ENCODE data around the gene UBR2. TPM values are rescaled to one million over a fixed set of nuclear protein-coding genes. Genes with fewer than 3 reads are reported as not detected.

The UBR2 gene
- total RNA-seq, 2 experiments from 2014 or later = 27.4 to 27.7 TPM

DNA sequence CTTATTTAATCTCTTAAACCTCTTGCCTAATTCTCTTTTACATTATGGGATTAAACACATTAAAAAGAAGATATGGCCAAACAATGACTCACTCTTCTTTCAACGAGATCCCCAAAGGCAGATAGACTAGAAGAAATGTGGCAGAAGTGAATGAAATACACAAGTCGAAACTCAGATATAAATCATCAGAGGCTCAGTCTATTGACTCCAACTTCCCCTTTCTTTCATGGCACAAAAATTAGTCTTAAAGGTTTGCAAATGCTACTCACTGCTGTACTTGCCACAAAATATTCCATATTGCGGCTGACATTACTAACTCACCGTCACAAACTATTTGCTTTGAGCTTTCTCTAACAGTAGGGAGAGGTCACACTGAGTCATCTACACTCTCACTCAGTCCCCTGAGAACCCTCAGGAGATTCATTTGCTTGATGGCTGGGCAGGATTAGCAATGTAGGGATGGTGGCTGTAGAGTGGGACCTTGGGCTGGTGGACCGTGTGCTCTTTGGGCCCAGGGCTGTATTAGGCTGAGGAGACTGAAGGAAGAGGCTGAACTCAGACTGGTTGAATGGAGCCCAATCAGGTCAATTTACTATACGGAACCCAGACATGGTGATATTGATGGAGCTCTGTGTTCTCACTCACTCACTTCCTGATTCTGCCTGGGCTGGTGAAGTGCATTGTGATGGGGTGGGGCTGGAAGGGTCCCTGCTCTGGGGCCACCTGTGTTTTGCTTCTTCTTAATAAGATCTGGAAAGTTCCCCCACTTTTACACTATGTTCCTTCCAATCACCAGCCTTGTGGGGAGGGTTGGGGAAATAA is 42.8 kb upstream of the UBR2 start:
- Mint-ChIP-seq H3K36me3 (ENCODE audit: low read depth) (no peaks in the 10 kb centered on the region), H3K27ac (no peak overlapping the region), H3K4me1 (ENCODE audit: low read depth) (no peaks in the 10 kb centered on the region), H3K9me3 (no peaks in the 10 kb centered on the region), H3K4me3 (no peak overlapping the region), H3K27me3 (no peaks in the 10 kb centered on the region)
- Histone ChIP-seq H3K4me3 (ENCODE audit: low read length) (no peak overlapping the region), H3K36me3 (ENCODE audit: insufficient read depth, low read length) (no peaks in the 10 kb centered on the region), H3K9me3 (ENCODE audit: control insufficient read depth in 1 of 2, insufficient read depth in 1 of 2, low read length in 2 of 2) (no peaks in the 10 kb centered on the region), H3K4me1 (ENCODE audit: insufficient read depth, low read length) (no peaks in the 10 kb centered on the region), H3K27ac (ENCODE audit: low read depth in 1 of 2, low read length in 2 of 2) (no peak overlapping the region), H3K27me3 (ENCODE audit: control insufficient read depth in 1 of 2, insufficient read depth in 2 of 2, low read length in 2 of 2) (no peaks in the 10 kb centered on the region)
- TF ChIP-seq, protein P1, sequence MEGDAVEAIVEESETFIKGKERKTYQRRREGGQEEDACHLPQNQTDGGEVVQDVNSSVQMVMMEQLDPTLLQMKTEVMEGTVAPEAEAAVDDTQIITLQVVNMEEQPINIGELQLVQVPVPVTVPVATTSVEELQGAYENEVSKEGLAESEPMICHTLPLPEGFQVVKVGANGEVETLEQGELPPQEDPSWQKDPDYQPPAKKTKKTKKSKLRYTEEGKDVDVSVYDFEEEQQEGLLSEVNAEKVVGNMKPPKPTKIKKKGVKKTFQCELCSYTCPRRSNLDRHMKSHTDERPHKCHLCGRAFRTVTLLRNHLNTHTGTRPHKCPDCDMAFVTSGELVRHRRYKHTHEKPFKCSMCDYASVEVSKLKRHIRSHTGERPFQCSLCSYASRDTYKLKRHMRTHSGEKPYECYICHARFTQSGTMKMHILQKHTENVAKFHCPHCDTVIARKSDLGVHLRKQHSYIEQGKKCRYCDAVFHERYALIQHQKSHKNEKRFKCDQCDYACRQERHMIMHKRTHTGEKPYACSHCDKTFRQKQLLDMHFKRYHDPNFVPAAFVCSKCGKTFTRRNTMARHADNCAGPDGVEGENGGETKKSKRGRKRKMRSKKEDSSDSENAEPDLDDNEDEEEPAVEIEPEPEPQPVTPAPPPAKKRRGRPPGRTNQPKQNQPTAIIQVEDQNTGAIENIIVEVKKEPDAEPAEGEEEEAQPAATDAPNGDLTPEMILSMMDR (IDR thresholded peaks at IDR 0.05) = no peak
- intact Hi-C loops (cut with DNase I, micrococcal nuclease) = no loop called here
- ChIA-PET POLR2A (no interaction called here), CTCF (no interaction called here)
- no peak for ATAC-seq (ENCODE audit: poor library complexity)
- DNase-seq = peak in 2 of 14 experiments; percentile 35 to 52

DNA sequence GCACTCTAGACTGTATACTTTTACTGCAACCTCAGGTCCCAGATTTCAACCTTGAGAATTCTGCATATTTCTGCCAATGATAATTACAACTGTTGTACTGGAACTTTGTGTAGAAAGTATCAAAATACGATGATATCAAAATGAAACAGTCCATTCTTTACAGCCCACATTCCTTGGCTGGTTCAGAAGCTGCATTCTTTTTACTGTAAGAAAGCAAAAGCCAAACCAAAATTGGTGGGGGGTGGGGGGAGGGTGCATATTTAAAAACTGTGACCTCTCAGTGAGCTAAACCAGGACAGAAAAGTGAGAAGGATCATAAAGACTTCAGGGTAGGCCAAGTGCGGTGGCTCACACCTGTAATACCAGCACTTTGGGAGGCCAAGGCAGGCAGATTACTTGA is 41.8 kb upstream of the UBR2 start:
- no peaks in the 10 kb centered on the region for H3K36me3 Mint-ChIP-seq (ENCODE audit: low read depth)
- no peak overlapping the region for H3K4me3 Mint-ChIP-seq
- intact Hi-C loops (cut with DNase I, micrococcal nuclease) = no loop called here
- DNase-seq = no peak
- ATAC-seq (ENCODE audit: poor library complexity) = no peak
- H3K4me3 ChIP-seq (ENCODE audit: low read length) = no peak overlapping the region
- H3K27me3 Mint-ChIP-seq = no peaks in the 10 kb centered on the region
- ChIA-PET POLR2A (no interaction called here), CTCF (interaction anchor here (0.9 kb wide), 1 partner anchor 26 kb away, joined by 3 read pairs; no protein-coding TSS in a partner anchor)
- H3K4me1 ChIP-seq (ENCODE audit: insufficient read depth, low read length) = no peaks in the 10 kb centered on the region
- no peaks in the 10 kb centered on the region for H3K27me3 ChIP-seq (ENCODE audit: control insufficient read depth in 1 of 2, insufficient read depth in 2 of 2, low read length in 2 of 2)
- TF ChIP-seq, protein P1 (IDR thresholded peaks at IDR 0.05) = no peak
- H3K27ac ChIP-seq (ENCODE audit: low read depth in 1 of 2, low read length in 2 of 2) = no peak overlapping the region
- H3K36me3 ChIP-seq (ENCODE audit: insufficient read depth, low read length) = no peaks in the 10 kb centered on the region
- no peak overlapping the region for H3K27ac Mint-ChIP-seq
- H3K4me1 Mint-ChIP-seq (ENCODE audit: low read depth) = no peaks in the 10 kb centered on the region
- H3K9me3 Mint-ChIP-seq = no peaks in the 10 kb centered on the region
- no peaks in the 10 kb centered on the region for H3K9me3 ChIP-seq (ENCODE audit: control insufficient read depth in 1 of 2, insufficient read depth in 1 of 2, low read length in 2 of 2)

DNA sequence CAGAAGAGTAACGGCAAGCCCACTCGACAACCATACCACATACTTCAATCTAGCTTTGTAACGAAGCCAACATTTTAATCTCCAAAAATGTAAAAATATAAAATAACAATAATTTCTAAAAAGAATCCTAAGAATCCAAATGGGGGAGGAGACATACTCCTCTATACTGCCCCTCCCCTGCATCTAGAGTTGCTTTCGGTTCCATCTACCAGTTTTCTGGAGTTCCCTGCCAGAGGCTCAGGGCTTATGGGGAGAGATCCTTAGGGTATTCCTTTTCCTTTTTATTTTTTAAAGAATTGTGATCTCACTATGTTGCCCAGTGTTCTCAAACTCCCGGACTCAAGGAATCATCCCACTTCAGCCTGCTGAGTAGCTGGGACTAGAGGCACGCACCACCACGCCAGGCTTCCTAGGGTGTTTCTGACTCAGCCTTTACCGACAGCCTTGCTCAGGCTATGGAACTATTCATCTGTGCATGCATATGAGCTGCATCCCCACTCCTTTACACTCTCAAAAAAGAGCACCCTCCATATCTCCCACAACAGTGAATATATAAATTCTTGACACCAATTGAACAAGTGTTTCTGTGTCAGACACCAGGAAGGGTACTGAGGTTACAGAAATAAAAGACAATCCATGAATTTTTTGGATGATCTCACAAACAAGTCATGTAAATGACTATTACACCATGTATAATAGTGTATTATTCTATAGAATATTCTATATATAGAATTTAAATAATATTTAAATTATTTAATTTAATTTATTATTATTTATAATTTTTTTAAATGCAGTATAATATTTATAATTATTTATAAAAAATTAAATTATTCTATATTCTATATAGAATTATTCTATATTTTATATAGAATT is 40.7 kb upstream of the UBR2 start:
- no peak overlapping the region for H3K27ac ChIP-seq (ENCODE audit: low read depth in 1 of 2, low read length in 2 of 2)
- no peaks in the 10 kb centered on the region for H3K9me3 ChIP-seq (ENCODE audit: control insufficient read depth in 1 of 2, insufficient read depth in 1 of 2, low read length in 2 of 2)
- ATAC-seq (ENCODE audit: poor library complexity) = no peak
- CTCF ChIA-PET = no interaction called here
- H3K4me3 Mint-ChIP-seq = no peak overlapping the region
- TF ChIP-seq, protein P1 (IDR thresholded peaks at IDR 0.05) = no peak
- H3K27me3 Mint-ChIP-seq = no peaks in the 10 kb centered on the region
- no peaks in the 10 kb centered on the region for H3K36me3 Mint-ChIP-seq (ENCODE audit: low read depth)
- H3K4me3 ChIP-seq (ENCODE audit: low read length) = no peak overlapping the region
- intact Hi-C loops (cut with DNase I, micrococcal nuclease) = no loop called here
- no peak overlapping the region for H3K27ac Mint-ChIP-seq
- POLR2A ChIA-PET = no interaction called here
- H3K9me3 Mint-ChIP-seq = no peaks in the 10 kb centered on the region
- no peak for DNase-seq
- no peaks in the 10 kb centered on the region for H3K4me1 Mint-ChIP-seq (ENCODE audit: low read depth)
- H3K4me1 ChIP-seq (ENCODE audit: insufficient read depth, low read length) = no peaks in the 10 kb centered on the region
- no peaks in the 10 kb centered on the region for H3K27me3 ChIP-seq (ENCODE audit: control insufficient read depth in 1 of 2, insufficient read depth in 2 of 2, low read length in 2 of 2)
- H3K36me3 ChIP-seq (ENCODE audit: insufficient read depth, low read length) = no peaks in the 10 kb centered on the region

All from CD4-positive, alpha-beta T cell (primary cell).